GM19238 (cell line): Measurements from ENCODE around the gene TSPAN33.
"Not testable (repeated sequence)": the region's sequence is repeated elsewhere in the genome, so short reads cannot be mapped to it uniquely, and the experiment has no call there.

Source experiments
- DNase-seq: peaks from one replicate; pipeline ENCODE4 v3.0.0; 2011; ENCODE audit warnings: low spot score; ENCODE audit not compliant: insufficient read length

The TSPAN33 gene

GRCh38 chr7:129144095-129144833 lies at the start of gene TSPAN33:
Gene TSPAN33 (plus strand): TSS chr7:129144707. CDS start chr7:129144981, 274 bp downstream.
- peak; percentile 91 for DNase-seq

GRCh38 chr7:129095258-129095657 lies 49.2 kb upstream of the TSPAN33 start:
- peak; percentile 32 for DNase-seq

GRCh38 chr7:129098409-129099084 lies 46.0 kb upstream of the TSPAN33 start:
- no peak for DNase-seq

- DNase-seq = no peak
These were observed 43.7 kb upstream of the TSPAN33 start for GRCh38 chr7:129100827-129101166.

- DNase-seq = no peak
These were observed 42.8 kb upstream of the TSPAN33 start for GRCh38 chr7:129101746-129102145.

GRCh38 chr7:129103561-129104324 lies 40.8 kb upstream of the TSPAN33 start:
- DNase-seq = no peak

GRCh38 chr7:129108581-129108980 lies 35.9 kb upstream of the TSPAN33 start:
- no peak for DNase-seq

GRCh38 chr7:129110258-129110981 lies 34.1 kb upstream of the TSPAN33 start:
- DNase-seq = no peak

- no peak for DNase-seq
These were observed 33.5 kb upstream of the TSPAN33 start for GRCh38 chr7:129110982-129111376.

- no peak for DNase-seq
These were observed 28.8 kb upstream of the TSPAN33 start for GRCh38 chr7:129115676-129116075.

GRCh38 chr7:129118182-129118581 lies 26.3 kb upstream of the TSPAN33 start:
- no peak for DNase-seq

- DNase-seq = no peak
These were observed 25.5 kb upstream of the TSPAN33 start for GRCh38 chr7:129118976-129119375.

GRCh38 chr7:129121501-129122077 lies 22.9 kb upstream of the TSPAN33 start:
- DNase-seq = not testable (repeated sequence)

- DNase-seq = peak; percentile 33
These were observed 22.3 kb upstream of the TSPAN33 start for GRCh38 chr7:129122078-129122750.

- peak; percentile 52 for DNase-seq
These were observed 21.6 kb upstream of the TSPAN33 start for GRCh38 chr7:129122751-129123509.

- no peak for DNase-seq
These were observed 21.0 kb upstream of the TSPAN33 start for GRCh38 chr7:129123510-129123857.

- DNase-seq = no peak
These were observed 18.2 kb upstream of the TSPAN33 start for GRCh38 chr7:129126314-129126713.

GRCh38 chr7:129127154-129127553 lies 17.4 kb upstream of the TSPAN33 start:
- DNase-seq = no peak

- no peak for DNase-seq
These were observed 16.9 kb upstream of the TSPAN33 start for GRCh38 chr7:129127601-129128000.
